Cardiac muscle cell (in vitro differentiated cells and primary cell): ENCODE measurements around the gene GRB10. TPM values are rescaled to one million over a fixed set of nuclear protein-coding genes. Genes with fewer than 3 reads are reported as not detected.

Experiments
- DNase-seq, 2 donors: peaks; one replicate each; pipeline versions ENCODE4 v3.0.0 to v3.0.0-alpha.2; 2010 to 2017; ENCODE audit warnings: low read depth in 1 of 2, low spot score in 1 of 2
- H3K27ac ChIP-seq: fragments of 200-600 bp; sonication (generic); 2 replicates; pipeline ENCODE4 v1.5.1; 2016
- H3K27me3 ChIP-seq: fragments of 200-600 bp; sonication (generic); 2 replicates; pipeline ENCODE4 v1.6.0; 2016; ENCODE audit warnings: control low read depth
- H3K36me3 ChIP-seq: fragments of 200-600 bp; sonication (generic); 2 replicates; pipeline ENCODE4 v1.5.1; 2016; ENCODE audit warnings: control low read depth
- H3K4me1 ChIP-seq: fragments of 200-600 bp; sonication (generic); 2 replicates; pipeline ENCODE4 v1.8.1; 2017; ENCODE audit warnings: low read depth, mild to moderate bottlenecking, mixed run types
- H3K4me3 ChIP-seq: fragments of 200-600 bp; sonication (generic); 2 replicates; pipeline ENCODE4 v1.5.1; 2016; ENCODE audit warnings: mild to moderate bottlenecking
- H3K9me3 ChIP-seq: fragments of 200-600 bp; sonication (generic); 2 replicates; pipeline ENCODE4 v1.5.1; 2017; ENCODE audit warnings: low read depth, mild to moderate bottlenecking, control low read depth
- CTCF ChIP-seq: IDR thresholded peaks from 2 replicates; pipeline ENCODE4 v1.5.1; 2012; ENCODE audit warnings: low read depth, mild to moderate bottlenecking, low read length
- polyA plus RNA-seq: library from polyadenylated mRNA; unstranded; fragments of >200 nt; fragmentation: Nextera tagmentation; extraction: Ambion mirVana; gene quantifications from 2 replicates; pipeline ENCODE4 v1.2.1, GENCODE V29; 2016
- total RNA-seq: library from RNA; depleted of rRNA; stranded (reverse); fragments of >200 nt; gene quantifications from 2 replicates; pipeline ENCODE4 v1.2.3, GENCODE V29; 2016

The GRB10 gene
- total and polyA plus RNA-seq, 2 experiments from 2014 or later: 9.9 to 25.3 TPM

DNA sequence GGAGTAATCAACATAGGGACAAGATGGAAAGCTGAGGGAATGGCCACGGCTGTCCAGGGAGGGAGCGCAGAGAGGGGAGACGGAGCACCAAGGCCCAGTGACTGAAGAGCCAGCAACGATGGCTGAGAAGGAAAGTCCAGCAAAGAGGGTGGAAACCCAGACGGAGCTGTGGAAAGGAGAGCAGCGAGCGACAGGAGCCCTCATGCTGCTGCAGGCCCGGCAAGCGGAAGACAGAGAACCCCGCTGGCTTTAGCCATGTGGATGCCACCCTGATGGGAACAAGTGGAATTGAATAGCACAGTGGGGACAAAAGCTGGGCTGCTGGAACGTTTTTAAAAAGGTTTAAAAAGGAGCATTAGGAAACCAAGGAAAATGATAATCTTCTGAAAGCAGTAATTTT is 134.6 kb downstream of the GRB10 start:
- no peak for TF ChIP-seq CTCF
- no peak for DNase-seq
- no peaks in the 10 kb centered on the region for H3K36me3 ChIP-seq
- H3K4me3 ChIP-seq: no peak overlapping the region
- no peaks in the 10 kb centered on the region for H3K9me3 ChIP-seq
- no peak overlapping the region for H3K27ac ChIP-seq
- H3K4me1 ChIP-seq: no peaks in the 10 kb centered on the region
- no peaks in the 10 kb centered on the region for H3K27me3 ChIP-seq

DNA sequence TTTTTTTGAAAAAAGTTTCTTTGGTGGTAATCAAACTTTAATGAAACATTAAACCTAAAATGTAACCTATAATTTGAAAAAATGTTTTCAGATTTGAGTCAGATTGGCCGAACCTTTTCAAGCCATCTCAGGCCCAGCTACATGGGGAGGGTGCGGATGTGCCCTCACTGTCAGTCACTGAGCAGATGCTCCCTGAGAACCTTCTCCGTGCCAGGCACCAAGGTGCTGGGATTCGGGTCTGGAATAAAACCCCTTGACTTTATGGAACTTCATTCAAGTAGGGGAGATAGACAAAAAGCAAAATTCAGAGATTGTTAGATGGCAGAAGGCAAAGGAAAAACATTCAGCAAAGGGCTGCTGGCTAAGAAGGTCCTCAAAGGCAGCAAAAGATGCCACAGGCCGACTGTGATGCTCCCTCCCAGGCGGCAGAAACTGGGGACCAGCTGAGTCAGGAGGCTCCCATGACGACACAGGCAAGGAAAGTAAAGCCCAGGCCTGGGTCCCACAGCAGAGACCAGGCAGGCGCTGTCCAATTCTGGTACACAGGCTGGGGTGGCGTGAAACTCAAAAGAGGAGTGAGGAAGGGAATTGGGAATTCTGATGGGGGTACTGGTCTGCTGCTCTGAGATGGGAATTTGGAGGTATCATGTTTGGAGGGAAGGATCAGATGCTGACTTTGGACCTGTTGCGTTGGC is 135.3 kb downstream of the GRB10 start:
- DNase-seq: no peak
- Histone ChIP-seq H3K36me3 (no peaks in the 10 kb centered on the region), H3K27ac (no peak overlapping the region), H3K4me1 (no peaks in the 10 kb centered on the region), H3K27me3 (no peaks in the 10 kb centered on the region), H3K4me3 (no peak overlapping the region), H3K9me3 (no peaks in the 10 kb centered on the region)
- TF ChIP-seq CTCF: no peak

GRCh38 chr7:50646069-50646468 is 136.6 kb downstream of the GRB10 start:
- TF ChIP-seq CTCF: no peak
- Histone ChIP-seq H3K4me1 (peaks cover 8% of the 10 kb centered on the region), H3K4me3 (no peak overlapping the region)

DNA sequence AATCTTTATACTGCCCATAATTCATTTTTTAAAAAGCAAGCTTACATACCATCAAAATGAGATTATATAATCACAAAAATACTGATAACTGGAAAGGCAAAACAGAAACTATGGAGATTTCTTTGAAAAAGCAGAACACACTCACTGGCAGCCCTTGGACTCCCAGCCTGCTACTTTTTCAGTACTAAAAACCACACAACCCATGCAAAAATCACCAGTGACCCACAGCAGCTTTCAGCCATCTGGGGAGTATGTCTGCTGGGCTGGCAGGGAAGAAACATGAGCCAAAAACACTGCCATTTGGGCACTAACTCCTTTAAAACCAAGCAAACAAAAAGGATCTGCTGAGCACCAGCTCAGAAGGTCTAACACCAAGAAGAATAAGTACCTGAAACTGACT is 137.5 kb downstream of the GRB10 start:
- no peak for DNase-seq

More at GRCh38 chr7:50646069-50646468, 136.6 kb downstream of the GRB10 start:
- H3K27me3 ChIP-seq: no peaks in the 10 kb centered on the region
- no peaks in the 10 kb centered on the region for H3K36me3 ChIP-seq
- no peak overlapping the region for H3K27ac ChIP-seq
- no peaks in the 10 kb centered on the region for H3K9me3 ChIP-seq
- no peak for DNase-seq

DNA sequence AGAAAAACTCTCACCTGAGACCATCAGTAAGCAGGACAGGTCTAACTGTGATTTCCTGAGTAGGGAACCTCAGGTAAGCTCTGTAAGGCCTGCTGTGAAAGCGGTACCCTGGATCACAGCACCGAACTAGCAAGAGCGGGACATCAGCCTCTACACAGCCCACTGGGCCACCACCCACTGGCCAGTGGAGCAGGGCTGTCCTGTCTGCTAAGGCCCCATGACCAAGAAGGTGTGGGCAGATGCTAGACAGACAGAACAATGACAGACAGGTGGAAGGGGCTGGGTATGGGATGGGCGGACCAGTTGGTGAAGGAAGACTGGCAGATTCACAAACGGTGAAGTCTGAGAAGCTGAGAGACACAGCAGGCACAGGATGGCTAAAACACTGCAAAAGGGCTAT is 138.1 kb downstream of the GRB10 start:
- Histone ChIP-seq H3K4me3 (no peak overlapping the region), H3K27me3 (no peaks in the 10 kb centered on the region), H3K4me1 (peaks cover 14% of the 10 kb centered on the region), H3K27ac (no peak overlapping the region), H3K36me3 (no peaks in the 10 kb centered on the region), H3K9me3 (no peaks in the 10 kb centered on the region)
- DNase-seq: no peak
- no peak for TF ChIP-seq CTCF

More for the DNA sequence above, 137.5 kb downstream of the GRB10 start:
- no peaks in the 10 kb centered on the region for H3K27me3 ChIP-seq
- no peak overlapping the region for H3K4me3 ChIP-seq
- no peaks in the 10 kb centered on the region for H3K9me3 ChIP-seq
- H3K27ac ChIP-seq: no peak overlapping the region
- H3K4me1 ChIP-seq: peaks cover 14% of the 10 kb centered on the region
- H3K36me3 ChIP-seq: no peaks in the 10 kb centered on the region
- no peak for TF ChIP-seq CTCF

DNA sequence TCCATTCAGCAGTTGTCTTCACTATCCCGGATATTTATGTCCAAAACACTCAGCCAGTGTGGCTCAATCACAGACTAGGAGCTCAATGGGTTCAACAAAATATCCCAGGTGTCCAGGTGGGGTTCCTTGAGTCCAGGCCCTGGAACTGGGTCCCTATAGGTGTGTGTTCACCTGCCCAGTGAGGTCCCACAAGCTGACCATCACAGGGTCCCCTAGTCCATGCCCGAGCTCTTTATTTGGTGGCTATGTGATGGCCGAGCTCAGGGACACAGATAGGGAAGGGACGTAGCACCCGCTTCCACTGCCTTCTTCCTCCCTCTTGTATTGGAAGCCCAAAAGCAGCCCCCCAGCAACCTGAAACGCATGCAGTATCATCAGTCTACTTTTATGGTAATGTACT is 138.6 kb downstream of the GRB10 start:
- no peaks in the 10 kb centered on the region for H3K36me3 ChIP-seq
- no peak for DNase-seq
- H3K27ac ChIP-seq: no peak overlapping the region
- peaks cover 14% of the 10 kb centered on the region for H3K4me1 ChIP-seq
- H3K4me3 ChIP-seq: no peak overlapping the region
- no peak for TF ChIP-seq CTCF
- no peaks in the 10 kb centered on the region for H3K27me3 ChIP-seq
- H3K9me3 ChIP-seq: no peaks in the 10 kb centered on the region
